ENCODE measurements around the gene HIC1. TPM values are rescaled to one million over a fixed set of nuclear protein-coding genes. Genes with fewer than 3 reads are reported as not detected.

Gene HIC1
- total and polyA plus RNA-seq, 2 experiments from 2014 or later, result 0.17 to 0.26 TPM

- ATAC-seq (peak; percentile 34), DNase-seq (ENCODE audit: low spot score) (peak; percentile 57)
- H4K20me1 ChIP-seq (replicated peaks; ENCODE audit: insufficient read depth), result no peaks in the 10 kb centered on the region
- H3K9me2 ChIP-seq (ENCODE audit: insufficient read depth), result no peaks in the 10 kb centered on the region
- H3K27me3 Mint-ChIP-seq (ENCODE audit: insufficient read depth, low read depth, poor library complexity), result peaks cover 7% of the 10 kb centered on the region
- no peak overlapping the region for H3K4me3 ChIP-seq
- H3K4me1 ChIP-seq (ENCODE audit: insufficient read depth), result peaks cover 24% of the 10 kb centered on the region
- peak overlapping the region; percentile 89 for H3K27ac Mint-ChIP-seq
- H3K36me3 ChIP-seq (ENCODE audit: insufficient read depth), result no peaks in the 10 kb centered on the region
- H3K36me3 Mint-ChIP-seq (ENCODE audit: low read depth), result no peaks in the 10 kb centered on the region; the same call in 2 of the 3 replicates
- no peaks in the 10 kb centered on the region for H3K79me2 ChIP-seq (replicated peaks; ENCODE audit: insufficient read depth)
- H3K4me1 Mint-ChIP-seq, result peaks cover 51% of the 10 kb centered on the region
- H3K9me3 Mint-ChIP-seq, result no peaks in the 10 kb centered on the region
- no peak overlapping the region for H3K4me2 ChIP-seq
- no peaks in the 10 kb centered on the region for H3K27me3 ChIP-seq (ENCODE audit: insufficient read depth)
- TF ChIP-seq CREB1 (CRISPR knock-in tag; IDR thresholded peaks at IDR 0.05; ENCODE audit: low read depth), result no peak
- TF ChIP-seq NANOG (IDR thresholded peaks at IDR 0.05; ENCODE audit: borderline replicate concordance), result no peak
- TF ChIP-seq EZH2phosphoT487 (IDR thresholded peaks at IDR 0.05; ENCODE audit: unreplicated experiment), result no peak
- TF ChIP-seq JUNB (IDR thresholded peaks at IDR 0.05; ENCODE audit: unreplicated experiment), result no peak
- no peak for TF ChIP-seq STAT1 (IDR thresholded peaks at IDR 0.05; ENCODE audit: unreplicated experiment)
- peak in 1 of 2 experiments; percentile 39; a peak in 3 of 4 replicates for TF ChIP-seq CTCF (conservative IDR thresholded peaks at IDR 0.05; ENCODE audit: low read depth in 2 of 2)
- TF ChIP-seq EZH2 (IDR thresholded peaks at IDR 0.05; ENCODE audit: low read depth, unreplicated experiment), result no peak
- no peak for TF ChIP-seq ZNF331 (CRISPR knock-in tag; IDR thresholded peaks at IDR 0.05; ENCODE audit: low read depth)
- no peak for TF ChIP-seq REST (IDR thresholded peaks at IDR 0.05; ENCODE audit: unreplicated experiment)
- no peak overlapping the region for H3K4me3 Mint-ChIP-seq
- H3F3A ChIP-seq (replicated peaks; ENCODE audit: low read depth), result 0 out of 2 replicates have a peak, but pooled peaks cover 2% of the 10 kb centered on the region
- H2AFZ ChIP-seq, result no peak overlapping the region
- 0 out of 2 replicates have a peak overlapping the region, but pooled peaks have one; percentile 32 for H3K27ac ChIP-seq (ENCODE audit: low read depth)
These were observed 37.4 kb downstream of the HIC1 start for GRCh38 chr17:2092253-2092652.

- ATAC-seq, result no peak
- no peaks in the 10 kb centered on the region for H3K36me3 ChIP-seq (ENCODE audit: insufficient read depth)
- TF ChIP-seq ZNF462 (CRISPR knock-in tag; IDR thresholded peaks at IDR 0.05) (no peak), EZH2phosphoT487 (IDR thresholded peaks at IDR 0.05; ENCODE audit: unreplicated experiment) (no peak), STAT1 (IDR thresholded peaks at IDR 0.05; ENCODE audit: unreplicated experiment) (no peak), JUNB (IDR thresholded peaks at IDR 0.05; ENCODE audit: unreplicated experiment) (no peak), EZH2 (IDR thresholded peaks at IDR 0.05; ENCODE audit: low read depth, unreplicated experiment) (no peak)
These were observed 38.4 kb downstream of the HIC1 start for GRCh38 chr17:2093349-2093748.

More at GRCh38 chr17:2093349-2093748, 38.4 kb downstream of the HIC1 start:
- DNase-seq (ENCODE audit: low spot score), result no peak
- Histone ChIP-seq H3K9me2 (ENCODE audit: insufficient read depth) (no peaks in the 10 kb centered on the region), H3K27me3 (ENCODE audit: insufficient read depth) (no peaks in the 10 kb centered on the region), H2AFZ (no peak overlapping the region), H3K4me1 (ENCODE audit: insufficient read depth) (peaks cover 24% of the 10 kb centered on the region), H3K4me2 (no peak overlapping the region), H3K79me2 (replicated peaks; ENCODE audit: insufficient read depth) (no peaks in the 10 kb centered on the region), H3K4me3 (no peak overlapping the region), H3F3A (replicated peaks; ENCODE audit: low read depth) (0 out of 2 replicates have a peak, but pooled peaks cover 2% of the 10 kb centered on the region), H4K20me1 (replicated peaks; ENCODE audit: insufficient read depth) (no peaks in the 10 kb centered on the region), H3K27ac (ENCODE audit: low read depth) (no peak overlapping the region)
- peaks cover 48% of the 10 kb centered on the region for H3K4me1 Mint-ChIP-seq
- peaks cover 7% of the 10 kb centered on the region for H3K27me3 Mint-ChIP-seq (ENCODE audit: insufficient read depth, low read depth, poor library complexity)
- no peak overlapping the region for H3K27ac Mint-ChIP-seq
- H3K4me3 Mint-ChIP-seq, result no peak overlapping the region
- H3K36me3 Mint-ChIP-seq (ENCODE audit: low read depth), result no peaks in the 10 kb centered on the region; the same call in 2 of the 3 replicates
- H3K9me3 Mint-ChIP-seq, result no peaks in the 10 kb centered on the region

Data from GM23338 (cell line).